Choroid plexus epithelial cell (primary cell): ENCODE data around the gene AHNAK.
A peak's percentile ranks its signal among the peaks of the same experiment; 100 is the strongest.

Experiments used
- DNase-seq: peaks from one replicate; pipeline ENCODE4 v3.0.0-alpha.2; 2010; ENCODE audit warnings: low read depth
- H3K4me3 ChIP-seq: 2 replicates; pipeline ENCODE4 v1.5.1; 2011; ENCODE audit warnings: low read depth, mild to moderate bottlenecking, control low read depth, low read length, moderate library complexity
- CTCF ChIP-seq: conservative IDR thresholded peaks from 2 replicates; pipeline ENCODE4 v1.5.1; 2011; ENCODE audit warnings: low read depth, mild to moderate bottlenecking, control low read depth, inconsistent platforms, low read length, moderate library complexity

AHNAK gene

GRCh38 chr11:62546244-62546928 lies at the start of gene AHNAK:
Gene AHNAK, minus strand, starts transcription at chr11:62546806. Its CDS starts 10,708 bp downstream, at chr11:62536098.
- H3K4me3 ChIP-seq = peak within 1 kb of the TSS; percentile 92
- DNase-seq = peak; percentile 67
- TF ChIP-seq CTCF = no peak

GRCh38 chr11:62595124-62595523 lies 48.5 kb upstream of the AHNAK start:
- no peak for TF ChIP-seq CTCF
- H3K4me3 ChIP-seq = no peak overlapping the region
- DNase-seq = no peak

- peak; percentile 77 for TF ChIP-seq CTCF
- no peak overlapping the region for H3K4me3 ChIP-seq
- peak; percentile 83 for DNase-seq
These were observed 46.9 kb upstream of the AHNAK start for GRCh38 chr11:62593434-62594044.

- H3K4me3 ChIP-seq = no peak overlapping the region
- TF ChIP-seq CTCF = no peak
- DNase-seq = no peak
These were observed 46.4 kb upstream of the AHNAK start for GRCh38 chr11:62592989-62593421.

- no peak for DNase-seq
- H3K4me3 ChIP-seq = peak overlapping the region; percentile 66
- TF ChIP-seq CTCF = no peak
These were observed 45.7 kb upstream of the AHNAK start for GRCh38 chr11:62592146-62592815.

- H3K4me3 ChIP-seq = peak within 1 kb of the TSS; percentile 86
- peak; percentile 100 for DNase-seq
- TF ChIP-seq CTCF = no peak
These were observed 45.0 kb upstream of the AHNAK start, which contains the start of gene TUT1 for GRCh38 chr11:62591448-62592145. Gene TUT1, minus strand, starts transcription at chr11:62591523. Its CDS starts 38 bp downstream, at chr11:62591485.
